PC-3 (cell line): ENCODE data around the gene GPA33. TPM values are rescaled to one million over a fixed set of nuclear protein-coding genes. Genes with fewer than 3 reads are reported as not detected.

Source experiments
- ATAC-seq: fragments of 200-7000 bp; cut with Tn5 transposase; 2 replicates; pipeline ENCODE4 v1.9.1; 2020; ENCODE audit warnings: mild to moderate bottlenecking, moderate library complexity
- BruUV-seq: library from RNA; stranded (reverse); fragments of 400-500 nt; replicated peaks from 2 replicates; lab custom pipeline; 2021; lab: Mats Ljungman, UMichigan
- CTCF ChIA-PET: fragments of 300-600 bp; sonication (Branson Sonifier 250); formaldehyde crosslinking; loops from one replicate; lab custom pipeline; 2022; ENCODE audit warnings: antibody characterized with exemption; lab: Charles Lee
- POLR2A ChIA-PET: fragments of 300-600 bp; sonication (Branson Sonifier 250); formaldehyde crosslinking; loops from one replicate; lab custom pipeline; 2022; ENCODE audit warnings: antibody characterized with exemption; ENCODE audit not compliant: unreplicated experiment; lab: Charles Lee
- DNase-seq: peaks from one replicate; pipeline ENCODE4 v3.0.0-alpha.2; 2015
- H2AFZ ChIP-seq: fragments of 300-600 bp; sonication (generic); 2 replicates; pipeline ENCODE4 v1.6.0; 2016; ENCODE audit warnings: antibody characterized with exemption, low read length
- H3F3A ChIP-seq: fragments of 300-600 bp; sonication (generic); one replicate; pipeline ENCODE4 v1.6.0; 2017; ENCODE audit warnings: antibody characterized with exemption, low read length, control low read depth, mild to moderate bottlenecking; ENCODE audit not compliant: unreplicated experiment
- H3K27ac ChIP-seq: fragments of 300-600 bp; sonication (generic); 2 replicates; pipeline ENCODE4 v1.5.1; 2016; ENCODE audit warnings: mild to moderate bottlenecking, low read length
- H3K27me3 ChIP-seq: fragments of 300-600 bp; sonication (generic); 2 replicates; pipeline ENCODE4 v1.6.1; 2016; ENCODE audit warnings: low read length, mixed read lengths
- H3K36me3 ChIP-seq: fragments of 300-600 bp; sonication (generic); 2 replicates; pipeline ENCODE4 v1.6.1; 2016; ENCODE audit warnings: low read depth, mixed run types, low read length, mixed read lengths
- H3K4me1 ChIP-seq: fragments of 300-600 bp; sonication (generic); 2 replicates; pipeline ENCODE4 v1.5.1; 2016; ENCODE audit warnings: low read length; ENCODE audit not compliant: insufficient read depth
- H3K4me2 ChIP-seq: fragments of 300-600 bp; sonication (generic); 2 replicates; pipeline ENCODE4 v1.6.0; 2016; ENCODE audit warnings: low read length
- H3K4me3 ChIP-seq: fragments of 300-600 bp; sonication (generic); 2 replicates; pipeline ENCODE4 v1.5.1; 2016; ENCODE audit warnings: mild to moderate bottlenecking, low read length, mixed read lengths
- H3K79me2 ChIP-seq: fragments of 300-600 bp; sonication (generic); 2 replicates; pipeline ENCODE4 v1.6.1; 2017; ENCODE audit warnings: low read length, mixed read lengths
- H3K9ac ChIP-seq: fragments of 300-600 bp; sonication (generic); 2 replicates; pipeline ENCODE4 v1.6.0; 2016; ENCODE audit warnings: mild to moderate bottlenecking, low read length
- H3K9me2 ChIP-seq: fragments of 300-600 bp; sonication (generic); replicated peaks from 2 replicates; pipeline ENCODE4 v1.6.1; 2016; ENCODE audit warnings: mixed run types, low read length, mixed read lengths
- H3K9me3 ChIP-seq: fragments of 300-600 bp; sonication (generic); 2 replicates; pipeline ENCODE4 v1.6.1; 2016; ENCODE audit warnings: low read length, mixed read lengths
- H4K20me1 ChIP-seq: fragments of 300-600 bp; sonication (generic); 2 replicates; pipeline ENCODE4 v1.6.1; 2016; ENCODE audit warnings: low read length, mixed read lengths
- EZH2 ChIP-seq: fragments of 300-600 bp; sonication (generic); IDR thresholded peaks from one replicate; pipeline ENCODE4 v1.6.1; 2017; ENCODE audit warnings: antibody characterized with exemption, mild to moderate bottlenecking, low read length; ENCODE audit not compliant: unreplicated experiment
- EZH2phosphoT487 ChIP-seq: fragments of 300-600 bp; sonication (generic); IDR thresholded peaks from 2 replicates; pipeline ENCODE4 v1.6.1; 2018; ENCODE audit warnings: mild to moderate bottlenecking, antibody characterized with exemption, low read length, borderline replicate concordance
- intact Hi-C: fragments of 100-400 bp; cut with micrococcal nuclease; formaldehyde crosslinking; loops from 2 replicates; pipeline ENCODE4 v1.9.0; 2023
- total RNA-seq: library from RNA; depleted of rRNA; stranded (reverse); fragments of >200 nt; gene quantifications from 2 replicates; pipeline ENCODE4 v1.2.3, GENCODE V29; 2014
- TF ChIP-seq, protein P1 (sequence below): fragments of 300-600 bp; sonication (generic); conservative IDR thresholded peaks from 2 replicates; pipeline ENCODE4 v1.5.1; 2017; ENCODE audit warnings: antibody characterized with exemption, low read depth, mild to moderate bottlenecking, low read length

The GPA33 gene
- total RNA-seq, 1 experiment from 2014 or later: 0.04 TPM

DNA sequence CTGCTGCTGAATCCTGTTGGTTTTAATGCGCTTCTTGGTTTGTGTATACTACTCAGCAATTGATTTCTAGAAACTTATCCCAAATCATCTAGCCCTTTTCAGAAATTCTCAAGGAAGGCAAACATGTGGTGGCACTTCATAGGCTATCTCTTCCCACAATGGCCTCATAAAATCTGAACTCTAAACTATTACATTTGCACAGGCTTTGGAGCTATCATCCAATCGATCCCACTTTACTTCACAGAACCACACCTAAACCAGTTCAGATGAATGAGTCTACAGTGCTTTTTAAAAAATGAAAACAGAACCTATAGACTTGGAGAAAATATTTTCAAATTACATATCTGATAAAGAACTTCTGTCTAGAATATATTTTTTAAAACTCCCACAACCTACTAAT is 10.6 kb upstream of the GPA33 start:
- H3K27ac ChIP-seq: no peak overlapping the region
- H3K4me3 ChIP-seq: no peak overlapping the region
- BruUV-seq: no TSS peak
- H4K20me1 ChIP-seq: no peaks in the 10 kb centered on the region
- H3K4me2 ChIP-seq: no peak overlapping the region
- ATAC-seq: no peak
- H2AFZ ChIP-seq: no peak overlapping the region
- no peaks in the 10 kb centered on the region for H3F3A ChIP-seq
- H3K9ac ChIP-seq: no peak overlapping the region
- POLR2A ChIA-PET: no interaction called here
- DNase-seq: no peak
- peaks cover 34% of the 10 kb centered on the region for H3K4me1 ChIP-seq
- TF ChIP-seq EZH2: no peak
- TF ChIP-seq EZH2phosphoT487: no peak
- TF ChIP-seq, protein P1, sequence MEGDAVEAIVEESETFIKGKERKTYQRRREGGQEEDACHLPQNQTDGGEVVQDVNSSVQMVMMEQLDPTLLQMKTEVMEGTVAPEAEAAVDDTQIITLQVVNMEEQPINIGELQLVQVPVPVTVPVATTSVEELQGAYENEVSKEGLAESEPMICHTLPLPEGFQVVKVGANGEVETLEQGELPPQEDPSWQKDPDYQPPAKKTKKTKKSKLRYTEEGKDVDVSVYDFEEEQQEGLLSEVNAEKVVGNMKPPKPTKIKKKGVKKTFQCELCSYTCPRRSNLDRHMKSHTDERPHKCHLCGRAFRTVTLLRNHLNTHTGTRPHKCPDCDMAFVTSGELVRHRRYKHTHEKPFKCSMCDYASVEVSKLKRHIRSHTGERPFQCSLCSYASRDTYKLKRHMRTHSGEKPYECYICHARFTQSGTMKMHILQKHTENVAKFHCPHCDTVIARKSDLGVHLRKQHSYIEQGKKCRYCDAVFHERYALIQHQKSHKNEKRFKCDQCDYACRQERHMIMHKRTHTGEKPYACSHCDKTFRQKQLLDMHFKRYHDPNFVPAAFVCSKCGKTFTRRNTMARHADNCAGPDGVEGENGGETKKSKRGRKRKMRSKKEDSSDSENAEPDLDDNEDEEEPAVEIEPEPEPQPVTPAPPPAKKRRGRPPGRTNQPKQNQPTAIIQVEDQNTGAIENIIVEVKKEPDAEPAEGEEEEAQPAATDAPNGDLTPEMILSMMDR: no peak
- H3K79me2 ChIP-seq: no peaks in the 10 kb centered on the region
- no peaks in the 10 kb centered on the region for H3K36me3 ChIP-seq
- no peaks in the 10 kb centered on the region for H3K9me3 ChIP-seq
- CTCF ChIA-PET: no interaction called here
- no peaks in the 10 kb centered on the region for H3K9me2 ChIP-seq
- intact Hi-C loops: no loop called here
- H3K27me3 ChIP-seq: no peaks in the 10 kb centered on the region

DNA sequence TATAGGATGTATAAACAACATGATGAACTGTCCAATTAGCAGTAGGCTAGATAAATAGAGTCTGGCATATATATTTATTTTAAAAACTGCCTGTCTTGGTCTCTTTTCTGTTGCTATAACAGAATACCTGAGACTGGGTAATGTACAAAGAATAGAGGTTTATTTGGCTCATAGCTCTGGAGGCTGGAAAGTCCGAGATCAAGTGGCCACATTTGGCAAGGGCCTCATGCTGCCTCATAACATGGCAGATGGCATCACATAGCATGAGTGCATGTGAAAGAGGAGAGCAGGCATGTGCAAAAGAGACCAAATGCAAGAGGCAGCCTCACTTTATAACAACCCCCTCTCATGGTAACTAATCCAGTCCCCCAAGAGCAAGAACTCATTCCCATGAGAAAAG is 9.7 kb upstream of the GPA33 start:
- H3K9me2 ChIP-seq: no peaks in the 10 kb centered on the region
- H3K27ac ChIP-seq: no peak overlapping the region
- ChIA-PET POLR2A (no interaction called here), CTCF (no interaction called here)
- H2AFZ ChIP-seq: no peak overlapping the region
- H3K79me2 ChIP-seq: no peaks in the 10 kb centered on the region
- TF ChIP-seq EZH2: no peak
- TF ChIP-seq, protein P1: no peak
- TF ChIP-seq EZH2phosphoT487: no peak
- no peaks in the 10 kb centered on the region for H3K27me3 ChIP-seq
- no peak overlapping the region for H3K9ac ChIP-seq
- no peak overlapping the region for H3K4me3 ChIP-seq
- no peaks in the 10 kb centered on the region for H3F3A ChIP-seq
- H3K9me3 ChIP-seq: no peaks in the 10 kb centered on the region
- H3K4me1 ChIP-seq: peaks cover 34% of the 10 kb centered on the region
- H3K36me3 ChIP-seq: no peaks in the 10 kb centered on the region
- H3K4me2 ChIP-seq: no peak overlapping the region
- ATAC-seq (no peak), DNase-seq (no peak)
- H4K20me1 ChIP-seq: no peaks in the 10 kb centered on the region
- intact Hi-C loops: no loop called here
- no TSS peak for BruUV-seq

DNA sequence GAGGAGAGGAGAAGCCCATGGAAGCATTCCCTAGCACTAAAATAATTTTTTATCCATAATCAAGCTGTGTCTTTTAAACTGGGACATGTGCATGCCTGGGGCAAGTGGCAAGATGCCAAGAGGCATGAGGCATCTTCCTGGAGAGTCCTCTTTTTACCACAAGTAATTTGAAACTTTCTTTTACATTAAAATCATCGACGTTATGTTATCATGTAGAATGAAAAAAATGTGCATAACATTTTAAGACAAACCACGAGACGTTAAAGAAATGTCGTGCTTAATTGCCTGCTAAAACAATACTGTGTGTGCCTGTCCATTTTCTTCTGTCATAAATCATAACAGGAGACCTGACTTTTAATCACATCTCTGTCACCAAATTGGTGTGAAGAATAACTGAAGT is 5.2 kb upstream of the GPA33 start:
- H3F3A ChIP-seq: no peaks in the 10 kb centered on the region
- H4K20me1 ChIP-seq: no peaks in the 10 kb centered on the region
- no peak overlapping the region for H2AFZ ChIP-seq
- no peak overlapping the region for H3K9ac ChIP-seq
- H3K27me3 ChIP-seq: no peaks in the 10 kb centered on the region
- DNase-seq (peak; percentile 96), ATAC-seq (peak; percentile 89)
- no peaks in the 10 kb centered on the region for H3K9me3 ChIP-seq
- ChIA-PET CTCF (interaction anchor here (1.0 kb wide), 1 partner anchor 125 kb away, joined by 10 read pairs; no protein-coding TSS in a partner anchor), POLR2A (interaction anchor here (0.7 kb wide), 1 partner anchor 223 kb away, joined by 5 read pairs; no protein-coding TSS in a partner anchor)
- H3K4me3 ChIP-seq: peak overlapping the region; percentile 5; the same call in 1 of the 2 replicates
- BruUV-seq: no TSS peak
- no peaks in the 10 kb centered on the region for H3K9me2 ChIP-seq
- peak overlapping the region; percentile 10; the same call in 1 of the 2 replicates for H3K27ac ChIP-seq
- H3K79me2 ChIP-seq: no peaks in the 10 kb centered on the region
- H3K4me2 ChIP-seq: peak overlapping the region; percentile 65
- intact Hi-C loops: loop anchor here (1.0 kb wide), 1 partner anchor 8 kb away; no protein-coding TSS in a partner anchor
- no peaks in the 10 kb centered on the region for H3K36me3 ChIP-seq
- TF ChIP-seq, protein P1: no peak
- no peak for TF ChIP-seq EZH2phosphoT487
- peaks cover 20% of the 10 kb centered on the region for H3K4me1 ChIP-seq
